NCI-H1930 (cell line): Measurements from ENCODE around the gene HTR3E.
"Not testable (repeated sequence)": the region's sequence is repeated elsewhere in the genome, so short reads cannot be mapped to it uniquely, and the experiment has no call there.

Source experiments
- DNase-seq, 2 experiments: peaks; one replicate each; lab custom pipeline; 2025; lab: John Stamatoyannopoulos, UW

Gene HTR3E, protein sequence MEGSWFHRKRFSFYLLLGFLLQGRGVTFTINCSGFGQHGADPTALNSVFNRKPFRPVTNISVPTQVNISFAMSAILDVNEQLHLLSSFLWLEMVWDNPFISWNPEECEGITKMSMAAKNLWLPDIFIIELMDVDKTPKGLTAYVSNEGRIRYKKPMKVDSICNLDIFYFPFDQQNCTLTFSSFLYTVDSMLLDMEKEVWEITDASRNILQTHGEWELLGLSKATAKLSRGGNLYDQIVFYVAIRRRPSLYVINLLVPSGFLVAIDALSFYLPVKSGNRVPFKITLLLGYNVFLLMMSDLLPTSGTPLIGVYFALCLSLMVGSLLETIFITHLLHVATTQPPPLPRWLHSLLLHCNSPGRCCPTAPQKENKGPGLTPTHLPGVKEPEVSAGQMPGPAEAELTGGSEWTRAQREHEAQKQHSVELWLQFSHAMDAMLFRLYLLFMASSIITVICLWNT

DNA sequence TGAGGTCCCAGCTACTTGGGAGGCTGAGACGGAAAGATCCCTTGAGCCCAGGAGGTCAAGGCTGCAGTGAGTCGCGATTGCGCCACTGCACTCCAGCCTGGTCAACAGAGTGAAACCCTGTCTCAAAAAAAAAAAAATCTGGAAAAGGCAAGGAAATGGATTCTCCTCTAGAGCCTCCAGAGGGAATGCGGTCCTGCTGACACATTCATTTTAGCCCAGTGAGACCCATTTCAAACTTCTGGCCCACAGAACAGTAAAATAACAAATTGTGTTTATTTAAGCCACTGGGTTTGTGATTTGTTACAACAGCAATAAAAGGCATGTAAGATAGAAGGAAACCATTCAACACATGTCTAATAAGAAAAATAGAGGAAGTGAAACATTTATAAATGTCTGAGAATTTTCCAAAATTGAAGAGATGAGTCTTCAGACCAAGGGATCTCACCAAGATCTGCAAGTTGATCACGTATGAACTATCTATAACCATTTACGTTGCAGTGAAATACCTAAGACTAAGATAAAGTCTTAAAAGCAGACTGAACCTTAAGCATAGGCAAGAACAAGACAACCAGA lies at the start of gene HTR3E:
TSS of gene HTR3E (plus strand) at position 254 of the 573 bp plus-strand sequence. CDS start 466 bp downstream, outside the sequence.
- DNase-seq = no peak

GRCh38 chr3:184050217-184050847 lies 46.5 kb upstream of the HTR3E start:
- no peak for DNase-seq

- DNase-seq = no peak
Observed at GRCh38 chr3:184052767-184053166, 44.1 kb upstream of the HTR3E start, which contains the start of gene HTR3C. Gene HTR3C, plus strand, starts transcription at chr3:184053047. Its CDS starts 34 bp downstream, at chr3:184053081.

GRCh38 chr3:184058029-184058428 lies 38.8 kb upstream of the HTR3E start:
- DNase-seq = no peak

DNA sequence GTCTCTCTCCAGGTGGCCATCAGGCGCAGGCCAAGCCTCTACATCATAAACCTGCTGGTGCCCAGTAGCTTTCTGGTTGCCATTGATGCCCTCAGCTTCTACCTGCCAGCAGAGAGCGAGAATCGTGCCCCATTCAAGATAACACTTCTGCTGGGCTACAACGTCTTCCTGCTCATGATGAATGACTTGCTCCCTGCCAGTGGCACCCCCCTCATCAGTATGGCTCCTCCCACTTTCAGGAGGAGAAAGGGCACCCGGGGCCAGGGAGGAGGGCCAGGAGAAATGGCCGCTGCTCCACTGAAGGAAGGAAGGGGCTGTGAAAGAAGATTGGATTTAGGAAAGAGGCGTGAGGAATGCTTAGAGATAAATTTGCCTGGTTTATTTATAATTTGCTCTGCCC lies 37.4 kb upstream of the HTR3E start:
- DNase-seq = no peak

DNA sequence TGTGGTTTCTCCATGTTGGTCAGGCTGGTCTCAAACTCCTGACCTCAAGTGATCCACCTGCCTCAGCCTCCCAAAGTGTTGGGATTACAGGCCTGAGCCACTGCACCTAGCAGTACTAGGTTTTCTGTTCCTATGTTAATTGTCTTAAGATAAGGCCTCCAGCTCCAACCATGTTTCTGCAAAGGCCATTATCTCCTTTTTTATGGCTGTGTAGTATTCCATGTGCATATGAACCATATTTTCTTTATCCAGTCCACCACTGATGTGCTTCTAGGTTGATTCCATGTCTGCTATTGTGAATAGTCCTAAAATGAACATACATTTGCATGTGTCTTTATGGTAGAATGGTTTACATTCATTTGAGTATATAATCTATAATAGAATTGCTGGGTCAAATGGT lies 34.2 kb upstream of the HTR3E start:
- DNase-seq = no peak

- no peak for DNase-seq
Observed at GRCh38 chr3:184066211-184066610, 30.7 kb upstream of the HTR3E start.

GRCh38 chr3:184067573-184068055 lies 29.2 kb upstream of the HTR3E start:
- DNase-seq = no peak

DNA sequence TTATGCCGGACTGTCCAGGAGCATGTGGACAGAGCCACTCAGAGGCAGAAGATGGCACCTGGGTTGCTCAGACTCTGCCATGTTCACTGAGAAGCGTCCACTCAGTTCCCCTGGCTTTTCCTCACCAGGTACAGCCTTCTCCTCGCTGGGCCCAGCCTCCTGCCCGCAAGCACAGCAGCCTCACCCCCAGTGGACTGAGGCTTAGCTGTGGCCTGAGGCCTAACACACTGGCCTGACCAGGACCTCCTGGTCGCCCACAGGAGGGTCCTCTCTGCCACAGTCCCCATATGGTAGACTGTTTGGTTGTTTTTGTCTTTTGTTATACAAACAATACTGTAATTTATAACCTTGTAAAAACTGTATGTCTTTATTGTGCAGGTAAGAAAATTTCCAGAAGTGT lies 28.5 kb upstream of the HTR3E start:
- DNase-seq = no peak

- not testable (repeated sequence) for DNase-seq
Observed at GRCh38 chr3:184071142-184071541, 25.7 kb upstream of the HTR3E start.

DNA sequence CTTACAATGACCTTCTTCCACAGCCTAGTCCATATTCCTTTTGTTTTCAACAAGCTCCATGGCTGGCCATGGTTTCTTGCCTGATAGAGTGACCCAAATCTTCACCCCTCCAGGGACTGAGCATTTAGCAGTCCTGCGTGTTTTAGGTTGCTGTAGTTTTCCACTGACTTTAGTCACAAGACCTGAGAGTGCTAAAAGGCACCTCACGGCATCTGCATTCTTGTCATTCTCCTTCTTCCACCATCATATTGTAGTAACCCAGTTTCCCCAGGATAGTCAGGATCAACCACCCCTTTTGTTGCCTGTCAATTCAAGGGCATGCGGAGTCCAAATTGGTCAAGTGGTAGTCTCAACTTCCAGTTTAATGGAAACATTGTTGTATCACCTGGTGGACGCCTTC lies 23.2 kb upstream of the HTR3E start:
- no peak for DNase-seq

DNA sequence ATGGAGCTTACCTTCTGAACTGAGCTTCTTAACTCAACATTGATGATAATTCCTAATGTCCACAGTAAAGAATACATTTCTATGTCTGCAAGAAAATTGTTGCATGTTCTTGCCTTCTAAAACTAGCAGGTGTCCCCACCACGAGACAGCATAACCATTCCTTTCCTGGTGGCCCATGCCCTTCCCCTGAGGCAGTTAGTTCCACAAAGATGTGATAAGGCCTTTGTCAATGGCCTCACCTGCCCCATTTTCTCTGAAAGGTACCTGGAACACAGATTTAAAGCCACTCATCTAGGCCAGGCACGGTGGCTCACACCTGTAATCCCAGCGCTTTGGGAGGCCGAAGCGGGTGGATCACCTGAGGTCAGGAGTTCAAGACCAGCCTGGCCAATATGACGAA lies 21.0 kb upstream of the HTR3E start:
- DNase-seq = no peak

DNA sequence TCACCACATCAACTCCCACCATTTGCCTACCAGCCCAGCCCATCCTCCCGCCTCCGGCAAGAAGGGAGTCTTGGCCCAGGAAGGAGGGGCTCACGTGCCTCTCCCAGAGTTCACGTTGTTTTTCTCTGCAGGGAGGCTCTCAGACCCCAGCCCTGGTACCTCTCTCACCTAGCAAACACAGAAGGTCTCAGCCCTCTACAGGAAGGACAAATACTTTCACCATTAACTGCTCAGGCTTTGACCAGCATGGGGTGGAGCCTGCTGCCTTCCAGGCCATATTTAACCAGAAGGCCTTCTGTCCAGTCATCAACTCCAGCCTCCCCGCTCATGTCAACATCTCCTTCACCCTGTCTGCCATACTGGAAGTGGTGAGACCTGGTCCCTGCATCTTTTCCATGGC lies 19.0 kb upstream of the HTR3E start:
- DNase-seq = no peak

- no peak for DNase-seq
Observed at GRCh38 chr3:184078851-184079250, 18.0 kb upstream of the HTR3E start.

- DNase-seq = no peak
Observed at GRCh38 chr3:184081116-184081830, 15.6 kb upstream of the HTR3E start.

DNA sequence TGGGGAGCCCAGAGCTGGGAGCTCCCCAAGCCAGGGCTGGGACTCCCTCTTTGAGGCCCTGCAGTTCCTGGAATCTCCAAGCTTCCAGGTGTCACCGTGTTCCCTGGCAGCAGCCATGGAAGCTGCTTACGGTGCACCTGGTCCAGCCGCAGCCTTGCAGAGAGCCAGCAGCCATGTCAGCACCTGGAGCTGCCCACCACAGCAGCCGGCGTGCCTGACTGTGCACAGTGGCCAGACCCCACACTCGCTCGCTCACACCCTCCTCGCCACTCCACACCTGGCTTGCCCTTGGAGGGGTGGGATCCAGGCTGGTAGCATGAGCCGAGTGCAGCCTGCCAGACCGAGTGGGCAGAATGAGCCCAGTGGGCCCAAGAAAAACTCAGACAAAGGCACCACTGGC lies 14.8 kb upstream of the HTR3E start:
- DNase-seq = no peak

GRCh38 chr3:184082465-184082864 lies 14.4 kb upstream of the HTR3E start:
- DNase-seq = no peak

- DNase-seq = no peak
Observed at GRCh38 chr3:184085389-184085852, 11.4 kb upstream of the HTR3E start.

- DNase-seq = no peak
Observed at GRCh38 chr3:184092199-184092598, 4.7 kb upstream of the HTR3E start.

GRCh38 chr3:184097556-184097955 lies 692 bp downstream of the HTR3E start:
- no peak for DNase-seq

DNA sequence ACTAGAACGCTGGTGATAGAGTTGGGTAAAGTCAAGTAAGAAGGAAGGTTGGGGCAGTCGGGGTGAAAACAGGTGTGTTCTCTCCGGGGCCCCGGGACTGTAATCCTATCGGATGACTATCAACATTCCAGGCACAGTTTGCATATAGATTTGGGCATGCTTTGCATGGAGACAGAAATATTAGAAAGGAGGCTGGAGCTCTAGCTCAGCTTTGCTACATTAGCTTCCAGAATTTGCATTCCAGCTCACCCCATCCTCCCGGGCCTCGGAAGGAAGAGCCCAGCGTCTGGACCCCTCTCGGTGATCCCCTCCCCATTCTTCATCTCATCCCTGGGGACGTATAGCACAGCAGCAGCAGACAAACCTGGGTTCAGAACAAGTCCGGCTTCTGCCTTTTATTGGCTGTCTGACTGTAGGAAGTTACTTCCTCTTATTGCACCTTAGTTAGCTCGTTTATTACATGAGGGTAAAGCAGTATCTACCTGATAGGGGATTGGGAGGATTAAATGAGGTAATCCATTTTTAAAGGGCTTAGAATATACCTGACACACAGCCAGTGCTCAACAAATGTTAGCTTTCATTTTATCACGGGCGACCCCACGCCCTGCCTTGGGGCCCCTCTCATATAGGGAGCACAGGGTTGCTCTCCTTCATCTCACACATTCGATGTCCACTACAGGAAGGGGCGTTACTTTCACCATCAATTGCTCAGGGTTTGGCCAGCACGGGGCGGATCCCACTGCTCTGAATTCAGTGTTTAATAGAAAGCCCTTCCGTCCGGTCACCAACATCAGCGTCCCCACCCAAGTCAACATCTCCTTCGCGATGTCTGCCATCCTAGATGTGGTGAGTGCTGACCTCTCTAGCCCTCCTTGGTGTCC lies 3.2 kb downstream of the HTR3E start:
- no peak for DNase-seq
